ENCODE data around the gene CEBPZ. TPM values are rescaled to one million over a fixed set of nuclear protein-coding genes. Genes with fewer than 3 reads are reported as not detected.

CEBPZ gene
- total and polyA plus RNA-seq, 2 of the 13 experiments (the other 11 are each of a cell fraction or from before 2014, with no cell fraction given) = 14.4 to 117 TPM

DNA sequence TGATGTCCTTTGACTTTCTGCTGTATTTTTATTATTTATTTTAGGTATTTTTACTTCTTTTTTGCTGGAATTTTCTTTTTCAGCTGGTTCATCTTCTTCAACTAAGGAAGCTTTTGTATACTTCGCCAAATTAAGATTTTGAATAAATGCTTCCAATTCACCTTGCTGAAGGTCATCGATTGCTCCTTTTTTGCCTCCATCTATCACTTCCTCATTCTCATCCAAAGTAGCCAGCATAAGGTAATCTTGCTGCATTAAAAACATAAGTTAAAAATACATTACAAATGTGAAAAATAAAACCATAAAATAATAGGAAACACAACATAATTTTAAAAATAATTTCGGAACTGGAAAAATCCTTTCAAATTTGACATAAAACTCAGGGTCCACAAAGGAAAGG lies 2.6 kb downstream of the CEBPZ start:
- peaks cover 6 to 25% of the 10 kb centered on the region in 2 experiments for H3K36me3 ChIP-seq (replicated peaks in 1 of 2; ENCODE audit: control insufficient read depth in 1 of 2, insufficient read depth in 2 of 2, low read length in 2 of 2)
- no peaks in the 10 kb centered on the region; a peak in 1 of 5 replicates for H3K27me3 ChIP-seq (ENCODE audit: control insufficient read depth in 1 of 2, insufficient read depth in 2 of 2, low read length in 2 of 2)
- 95% methylated on average over 3 of the region's 3 CpGs for WGBS (ENCODE audit: low lambda C conversion rate)
- H2AFZ ChIP-seq (ENCODE audit: low read length) = no peak overlapping the region
- POLR2A ChIA-PET = no interaction called here
- H3K9me3 ChIP-seq (ENCODE audit: low read length) = no peaks in the 10 kb centered on the region
- CTCF ChIA-PET (ENCODE audit: low intra/inter-chr PET ratio, low total read pairs) = no interaction called here
- FAIRE-seq (no peak), ATAC-seq (no peak), DNase-seq (ENCODE audit: low spot score) (no peak)
- H3K4me2 ChIP-seq (ENCODE audit: low read depth, low read length) = peak overlapping the region; percentile 88; the same call in 1 of the 2 replicates
- no TSS peak for BruUV-seq (replicated peaks)
- peaks cover 92% of the 10 kb centered on the region for H3K79me2 ChIP-seq (ENCODE audit: insufficient read depth, low read length)
- TF ChIP-seq ZNF121 (CRISPR knock-in tag; IDR thresholded peaks at IDR 0.05) (no peak), ZBTB8A (CRISPR knock-in tag; IDR thresholded peaks at IDR 0.05; ENCODE audit: borderline replicate concordance, low read depth) (0 out of 2 replicates have a peak, but pooled peaks have one; percentile 47), RARA (CRISPR knock-in tag; IDR thresholded peaks at IDR 0.05) (no peak)
- no peak overlapping the region for H3K9ac ChIP-seq (ENCODE audit: insufficient read depth, low read depth, low read length)
- H3K27ac ChIP-seq (ENCODE audit: extremely low read length, insufficient read depth, low read length) = no peak overlapping the region
- peaks cover 22% of the 10 kb centered on the region for H4K20me1 ChIP-seq (ENCODE audit: insufficient read depth, low read length)
- in situ Hi-C loops (cut with HindIII; ENCODE audit: extremely low pct_ligation_motif_present, low pct_unique_long_range_greater_than_20kb) = loop anchor here (5.0 kb wide), 1 partner anchor 71 kb away; the partner anchor contains the start of gene EIF2AK2
- peaks cover 70% of the 10 kb centered on the region for H3K4me1 ChIP-seq (ENCODE audit: insufficient read depth, low read length)
- intact Hi-C loops (cut with micrococcal nuclease; ENCODE audit: unreplicated experiment) = no loop called here
- H3K4me3 ChIP-seq (replicated peaks in 1 of 3; ENCODE audit: insufficient read depth in 1 of 3, low read depth in 2 of 3, low read length in 3 of 3) = peak overlapping the region in 1 of 3 experiments; percentile 95; a peak in 2 of 6 replicates

GRCh38 chr2:37226863-37227262 lies 4.5 kb downstream of the CEBPZ start:
- Histone ChIP-seq H3K36me3 (replicated peaks in 1 of 2; ENCODE audit: control insufficient read depth in 1 of 2, insufficient read depth in 2 of 2, low read length in 2 of 2) (peaks cover 11 to 43% of the 10 kb centered on the region in 2 experiments), H3K9ac (ENCODE audit: insufficient read depth, low read depth, low read length) (no peak overlapping the region), H3K4me1 (ENCODE audit: insufficient read depth, low read length) (peaks cover 53% of the 10 kb centered on the region), H3K27me3 (ENCODE audit: control insufficient read depth in 1 of 2, insufficient read depth in 2 of 2, low read length in 2 of 2) (no peaks in the 10 kb centered on the region; a peak in 1 of 5 replicates), H3K9me3 (ENCODE audit: low read length) (no peaks in the 10 kb centered on the region), H3K4me2 (ENCODE audit: low read depth, low read length) (peak overlapping the region; percentile 30; the same call in 1 of the 2 replicates), H3K27ac (ENCODE audit: extremely low read length, insufficient read depth, low read length) (no peak overlapping the region), H3K4me3 (replicated peaks in 1 of 3; ENCODE audit: insufficient read depth in 1 of 3, low read depth in 2 of 3, low read length in 3 of 3) (no peak overlapping the region), H3K79me2 (ENCODE audit: insufficient read depth, low read length) (peaks cover 76% of the 10 kb centered on the region), H2AFZ (ENCODE audit: low read length) (no peak overlapping the region), H4K20me1 (ENCODE audit: insufficient read depth, low read length) (peaks cover 23% of the 10 kb centered on the region)
- ATAC-seq = no peak
- POLR2A ChIA-PET = interaction anchor here (0.6 to 1.2 kb wide), 2 partner anchors 35 kb away, joined by 3 read pairs; no protein-coding TSS in a partner anchor
- no TSS peak for BruUV-seq (replicated peaks)
- no peak for DNase-seq (ENCODE audit: low spot score)
- CTCF ChIA-PET (ENCODE audit: low intra/inter-chr PET ratio, low total read pairs) = no interaction called here
- no peak for FAIRE-seq
- intact Hi-C loops (cut with micrococcal nuclease; ENCODE audit: unreplicated experiment) (no loop called here), in situ Hi-C loops (cut with HindIII; ENCODE audit: extremely low pct_ligation_motif_present, low pct_unique_long_range_greater_than_20kb) (loop anchor here (5.0 kb wide), 1 partner anchor 70 kb away; the partner anchor contains the start of gene EIF2AK2)
- WGBS (ENCODE audit: low lambda C conversion rate) = 96% methylated on average over 4 of the region's 4 CpGs
- TF ChIP-seq PLSCR1 (CRISPR knock-in tag; IDR thresholded peaks at IDR 0.05; ENCODE audit: borderline replicate concordance) = no peak
- no peak for TF ChIP-seq PHF20 (CRISPR knock-in tag; IDR thresholded peaks at IDR 0.05)
- no peak for TF ChIP-seq RARA (CRISPR knock-in tag; IDR thresholded peaks at IDR 0.05)
- TF ChIP-seq, protein P1, sequence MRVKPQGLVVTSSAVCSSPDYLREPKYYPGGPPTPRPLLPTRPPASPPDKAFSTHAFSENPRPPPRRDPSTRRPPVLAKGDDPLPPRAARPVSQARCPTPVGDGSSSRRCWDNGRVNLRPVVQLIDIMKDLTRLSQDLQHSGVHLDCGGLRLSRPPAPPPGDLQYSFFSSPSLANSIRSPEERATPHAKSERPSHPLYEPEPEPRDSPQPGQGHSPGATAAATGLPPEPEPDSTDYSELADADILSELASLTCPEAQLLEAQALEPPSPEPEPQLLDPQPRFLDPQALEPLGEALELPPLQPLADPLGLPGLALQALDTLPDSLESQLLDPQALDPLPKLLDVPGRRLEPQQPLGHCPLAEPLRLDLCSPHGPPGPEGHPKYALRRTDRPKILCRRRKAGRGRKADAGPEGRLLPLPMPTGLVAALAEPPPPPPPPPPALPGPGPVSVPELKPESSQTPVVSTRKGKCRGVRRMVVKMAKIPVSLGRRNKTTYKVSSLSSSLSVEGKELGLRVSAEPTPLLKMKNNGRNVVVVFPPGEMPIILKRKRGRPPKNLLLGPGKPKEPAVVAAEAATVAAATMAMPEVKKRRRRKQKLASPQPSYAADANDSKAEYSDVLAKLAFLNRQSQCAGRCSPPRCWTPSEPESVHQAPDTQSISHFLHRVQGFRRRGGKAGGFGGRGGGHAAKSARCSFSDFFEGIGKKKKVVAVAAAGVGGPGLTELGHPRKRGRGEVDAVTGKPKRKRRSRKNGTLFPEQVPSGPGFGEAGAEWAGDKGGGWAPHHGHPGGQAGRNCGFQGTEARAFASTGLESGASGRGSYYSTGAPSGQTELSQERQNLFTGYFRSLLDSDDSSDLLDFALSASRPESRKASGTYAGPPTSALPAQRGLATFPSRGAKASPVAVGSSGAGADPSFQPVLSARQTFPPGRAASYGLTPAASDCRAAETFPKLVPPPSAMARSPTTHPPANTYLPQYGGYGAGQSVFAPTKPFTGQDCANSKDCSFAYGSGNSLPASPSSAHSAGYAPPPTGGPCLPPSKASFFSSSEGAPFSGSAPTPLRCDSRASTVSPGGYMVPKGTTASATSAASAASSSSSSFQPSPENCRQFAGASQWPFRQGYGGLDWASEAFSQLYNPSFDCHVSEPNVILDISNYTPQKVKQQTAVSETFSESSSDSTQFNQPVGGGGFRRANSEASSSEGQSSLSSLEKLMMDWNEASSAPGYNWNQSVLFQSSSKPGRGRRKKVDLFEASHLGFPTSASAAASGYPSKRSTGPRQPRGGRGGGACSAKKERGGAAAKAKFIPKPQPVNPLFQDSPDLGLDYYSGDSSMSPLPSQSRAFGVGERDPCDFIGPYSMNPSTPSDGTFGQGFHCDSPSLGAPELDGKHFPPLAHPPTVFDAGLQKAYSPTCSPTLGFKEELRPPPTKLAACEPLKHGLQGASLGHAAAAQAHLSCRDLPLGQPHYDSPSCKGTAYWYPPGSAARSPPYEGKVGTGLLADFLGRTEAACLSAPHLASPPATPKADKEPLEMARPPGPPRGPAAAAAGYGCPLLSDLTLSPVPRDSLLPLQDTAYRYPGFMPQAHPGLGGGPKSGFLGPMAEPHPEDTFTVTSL (CRISPR knock-in tag; IDR thresholded peaks at IDR 0.05; ENCODE audit: borderline replicate concordance) = no peak
- no peak for TF ChIP-seq DPF2 (CRISPR knock-in tag; IDR thresholded peaks at IDR 0.05; ENCODE audit: borderline replicate concordance, low read depth)
- no peak for TF ChIP-seq AGO1 (IDR thresholded peaks at IDR 0.05; ENCODE audit: low read depth, low read length, poor library complexity, severe bottlenecking)
- TF ChIP-seq RXRB (CRISPR knock-in tag; IDR thresholded peaks at IDR 0.05; ENCODE audit: borderline replicate concordance) = no peak
